ENCODE measurements around the gene VCPKMT.
"Not testable (repeated sequence)": the region's sequence is repeated elsewhere in the genome, so short reads cannot be mapped to it uniquely, and the experiment has no call there.

VCPKMT gene

DNA sequence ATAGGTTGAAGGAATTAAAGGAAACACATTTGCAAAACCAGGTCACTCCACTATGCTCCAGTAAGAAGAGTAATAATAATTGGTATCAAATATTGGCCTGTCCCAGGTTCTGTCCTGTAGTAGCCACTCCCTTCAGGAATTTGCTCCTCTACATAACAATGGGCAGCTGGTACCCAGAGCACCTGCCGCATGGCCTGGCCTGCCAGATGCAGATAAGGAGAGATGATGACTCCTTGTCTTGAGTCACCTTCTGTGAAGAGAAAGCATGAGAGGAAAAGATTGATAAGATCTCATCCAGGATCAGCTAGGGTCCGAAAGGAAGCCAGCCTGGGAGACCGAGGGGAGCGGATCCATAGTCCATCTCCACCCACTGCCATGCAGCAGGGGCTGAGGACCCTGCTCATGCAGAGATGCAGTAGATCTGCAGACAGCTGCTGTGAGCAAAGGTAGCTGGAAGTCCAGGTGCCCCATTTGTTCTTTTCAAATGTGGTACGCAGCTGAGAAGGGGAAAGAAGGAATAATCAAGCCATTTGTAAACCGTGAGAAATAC lies 24.3 kb downstream of the VCPKMT start:
- no peak for DNase-seq (ENCODE audit: low read depth)

DNA sequence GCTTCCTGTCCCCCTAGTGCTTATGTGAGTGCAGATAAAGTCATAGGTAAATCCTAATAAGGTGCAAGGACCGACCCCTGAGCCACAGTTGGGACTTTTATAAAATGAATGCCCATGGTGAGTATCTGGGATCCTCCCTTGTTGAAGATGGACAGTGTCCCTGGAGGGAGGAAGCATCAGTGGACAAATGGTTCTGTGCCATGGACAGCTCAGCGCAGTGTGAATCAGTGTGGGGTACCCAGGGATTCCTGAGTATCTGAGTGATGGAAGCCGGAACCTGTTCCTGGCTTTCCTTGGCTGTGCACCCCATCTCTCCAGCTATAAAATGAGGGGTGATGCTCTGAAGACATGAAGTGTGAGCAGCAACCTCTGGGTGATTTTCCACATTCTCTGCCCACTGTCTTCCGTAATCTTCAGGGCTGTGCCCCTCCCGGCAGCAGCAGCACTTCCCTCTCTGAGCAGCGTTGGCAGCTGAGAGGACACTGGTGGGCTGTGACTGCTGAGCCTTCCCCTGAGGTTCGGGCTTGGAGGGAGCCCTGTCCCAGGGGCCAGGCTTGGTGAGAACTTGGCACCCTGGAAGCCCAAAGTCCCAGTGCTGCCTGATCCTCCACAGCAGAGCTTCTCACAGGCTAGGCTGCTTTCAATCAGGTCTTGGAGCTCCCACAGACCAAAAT lies 25.0 kb downstream of the VCPKMT start:
- DNase-seq (ENCODE audit: low read depth): no peak

- DNase-seq (ENCODE audit: low read depth): no peak
These were observed 27.2 kb downstream of the VCPKMT start for GRCh38 chr14:50089208-50089607.

GRCh38 chr14:50088731-50089130 lies 27.6 kb downstream of the VCPKMT start:
- peak; percentile 23 for DNase-seq (ENCODE audit: low read depth)

DNA sequence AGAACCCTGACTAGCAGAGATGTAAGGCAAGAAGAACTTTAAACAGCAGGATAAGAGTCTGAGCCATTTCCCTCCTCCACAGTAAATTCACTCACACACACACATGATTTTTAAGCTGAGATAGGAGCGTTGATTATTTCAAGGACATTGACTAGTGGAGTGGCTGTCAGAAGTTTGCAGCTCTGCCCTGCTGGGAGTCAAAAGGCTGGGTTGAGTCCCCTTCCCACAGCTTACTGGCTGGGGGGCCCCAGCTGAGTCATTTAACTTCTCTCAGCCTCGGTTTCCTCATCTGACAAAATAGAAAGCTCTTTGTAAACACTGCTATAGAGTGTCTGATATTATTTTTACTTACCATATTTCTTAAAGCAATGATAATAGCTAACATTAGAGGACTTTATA lies 28.3 kb downstream of the VCPKMT start:
- DNase-seq (ENCODE audit: low read depth): peak; percentile 33

DNA sequence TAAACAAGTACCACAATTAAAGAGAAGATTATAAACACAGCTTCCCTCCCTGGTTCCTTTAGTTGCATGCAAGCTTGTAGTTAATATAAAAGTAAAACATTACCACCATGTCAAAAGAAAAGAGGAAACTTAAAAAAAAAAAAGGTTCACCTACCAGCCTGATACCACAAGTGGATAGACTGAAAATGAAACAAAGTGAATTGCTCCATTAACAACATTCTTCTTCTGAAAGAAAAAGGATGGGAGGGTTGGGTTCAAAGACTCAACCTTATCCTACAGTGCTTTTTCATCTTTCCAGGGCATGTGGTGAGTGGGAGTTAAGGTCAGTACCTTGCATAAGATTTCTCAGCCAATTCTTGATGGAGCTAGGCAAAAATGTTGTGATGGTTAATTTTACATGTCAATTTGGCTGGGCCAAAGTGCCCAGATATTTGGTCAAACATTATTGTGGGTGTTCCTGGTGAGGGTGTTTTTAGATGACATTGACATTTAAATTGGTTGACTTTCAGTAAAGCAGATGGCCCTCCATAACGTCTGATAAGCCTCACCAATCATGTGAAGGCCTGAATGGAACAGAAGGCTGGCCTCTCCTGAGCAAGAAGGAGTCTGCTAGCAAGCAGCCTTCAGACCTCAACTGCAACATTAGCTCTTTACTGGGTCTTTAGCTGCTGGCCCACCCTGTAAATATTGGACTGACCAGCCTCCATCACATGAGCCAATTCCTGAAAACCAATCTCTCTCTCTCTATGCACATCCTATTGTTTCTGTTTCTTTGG lies 28.8 kb downstream of the VCPKMT start:
- peak; percentile 66 for DNase-seq (ENCODE audit: low read depth)

GRCh38 chr14:50086321-50086711 lies 30.1 kb downstream of the VCPKMT start:
- no peak for DNase-seq (ENCODE audit: low read depth)

DNA sequence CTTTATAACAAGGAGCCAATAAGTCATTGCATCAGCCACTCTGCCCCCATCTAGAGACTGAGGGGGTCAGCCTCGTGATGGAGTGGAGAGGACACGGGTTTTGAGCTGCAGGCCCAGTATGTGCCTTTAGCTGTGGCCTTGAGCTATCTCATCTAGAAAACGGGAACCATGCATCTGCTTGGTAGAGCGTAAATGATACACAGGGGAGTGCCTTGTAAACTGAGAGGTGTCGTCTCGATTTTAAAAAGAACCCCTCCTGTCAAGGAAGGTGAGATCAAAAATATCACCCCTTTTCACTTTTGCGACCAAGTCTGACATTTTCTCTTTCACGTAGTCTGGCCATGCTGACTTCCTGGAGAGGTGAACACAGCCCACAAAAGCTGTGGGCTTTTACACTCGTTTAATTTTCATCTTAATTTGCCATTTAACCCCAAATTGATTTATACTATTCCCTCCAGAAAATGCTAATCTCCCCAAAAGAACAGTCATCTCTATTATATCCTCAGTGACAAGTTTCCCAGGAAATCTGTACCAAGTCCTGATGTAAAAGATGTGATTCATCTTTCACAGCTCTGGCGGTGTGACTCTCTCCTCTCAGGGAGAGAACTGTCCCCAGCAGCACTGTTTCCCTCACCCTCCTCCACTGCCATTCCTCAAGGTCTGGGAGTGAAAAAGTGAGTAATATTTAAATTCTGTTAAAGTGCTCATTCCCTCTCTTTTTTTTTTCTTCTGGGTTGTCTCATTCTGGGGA lies 30.6 kb downstream of the VCPKMT start:
- peak; percentile 26 for DNase-seq (ENCODE audit: low read depth)

- no peak for DNase-seq (ENCODE audit: low read depth)
These were observed 31.7 kb downstream of the VCPKMT start for GRCh38 chr14:50084666-50085065.

- DNase-seq (ENCODE audit: low read depth): peak; percentile 11
These were observed 32.7 kb downstream of the VCPKMT start for GRCh38 chr14:50083467-50084337.

- DNase-seq (ENCODE audit: low read depth): peak; percentile 24
These were observed 33.4 kb downstream of the VCPKMT start for GRCh38 chr14:50082784-50083466.

DNA sequence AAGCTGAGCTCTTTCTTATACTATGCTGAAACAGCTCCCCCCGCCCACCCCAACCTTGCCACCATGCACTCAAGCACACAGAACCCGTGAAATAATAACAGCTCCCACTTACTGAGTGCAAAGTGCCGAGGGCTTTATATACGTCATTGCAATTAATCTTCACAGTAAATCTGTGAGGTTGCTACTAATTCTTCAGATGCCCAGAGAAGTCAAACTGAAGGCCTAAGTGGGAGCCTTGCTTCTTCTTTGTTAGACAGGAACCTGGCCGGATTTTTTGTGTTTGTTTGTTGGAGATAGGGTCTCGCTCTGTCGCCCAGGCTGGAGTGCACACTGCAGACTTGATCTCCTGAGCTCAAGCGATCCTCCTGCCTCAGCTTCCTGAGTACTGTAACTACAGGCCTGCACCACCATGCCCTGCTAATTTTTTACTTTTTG lies 34.0 kb downstream of the VCPKMT start:
- DNase-seq (ENCODE audit: low read depth): no peak

DNA sequence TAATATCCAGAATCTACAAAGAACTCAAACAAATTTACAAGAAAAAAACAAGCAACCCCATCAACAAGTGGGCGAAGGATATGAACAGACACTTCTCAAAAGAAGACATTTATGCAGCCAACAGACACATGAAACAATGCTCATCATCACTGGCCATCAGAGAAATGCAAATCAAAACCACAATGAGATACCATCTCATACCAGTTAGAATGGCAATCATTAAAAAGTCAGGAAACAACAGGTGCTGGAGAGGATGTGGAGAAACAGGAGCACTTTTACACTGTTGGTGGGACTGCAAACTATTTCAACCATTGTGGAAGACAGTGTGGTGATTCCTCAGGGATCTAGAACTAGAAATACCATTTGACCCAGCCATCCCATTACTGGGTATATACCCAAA lies 37.3 kb downstream of the VCPKMT start:
- not testable (repeated sequence) for DNase-seq (ENCODE audit: low read depth)

GRCh38 chr14:50073663-50074062 lies 42.7 kb downstream of the VCPKMT start:
- not testable (repeated sequence) for DNase-seq (ENCODE audit: low read depth)

- no peak for DNase-seq (ENCODE audit: low read depth)
These were observed 44.0 kb downstream of the VCPKMT start for GRCh38 chr14:50072395-50072794.

DNA sequence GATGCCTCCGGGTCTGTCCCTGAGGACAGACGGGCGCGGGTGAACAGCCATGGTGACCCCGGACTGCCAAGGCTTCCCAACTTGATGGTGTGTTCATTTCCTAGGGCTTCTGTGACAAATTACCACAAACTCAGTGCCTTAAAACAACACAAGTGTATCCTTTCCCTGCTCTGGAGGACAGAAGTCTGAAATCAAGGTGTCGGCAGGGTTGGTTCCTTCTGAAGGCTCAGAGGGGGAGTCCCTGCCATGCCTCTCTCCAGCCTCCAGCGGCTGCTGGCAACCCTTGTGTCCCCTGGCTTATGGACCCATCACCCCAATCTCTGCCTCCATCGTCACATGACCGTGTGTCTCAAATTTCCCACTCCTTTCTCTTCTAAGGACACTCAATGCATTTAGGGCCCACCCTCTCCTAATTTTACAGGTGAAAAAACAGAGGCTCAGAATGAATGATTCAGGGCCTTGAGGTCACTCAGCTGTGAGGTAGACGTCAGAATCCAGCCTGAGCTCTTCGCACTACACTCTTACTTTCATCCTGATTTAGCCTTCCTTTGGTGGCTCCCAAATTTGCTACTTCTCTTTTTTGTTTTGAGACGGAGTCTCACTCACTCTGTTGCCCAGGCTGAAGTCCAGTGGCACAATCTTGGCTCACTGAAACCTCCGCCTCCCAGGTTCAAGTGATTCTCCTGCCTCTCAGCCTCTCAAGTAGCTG lies 45.4 kb downstream of the VCPKMT start:
- no peak for DNase-seq (ENCODE audit: low read depth)

DNA sequence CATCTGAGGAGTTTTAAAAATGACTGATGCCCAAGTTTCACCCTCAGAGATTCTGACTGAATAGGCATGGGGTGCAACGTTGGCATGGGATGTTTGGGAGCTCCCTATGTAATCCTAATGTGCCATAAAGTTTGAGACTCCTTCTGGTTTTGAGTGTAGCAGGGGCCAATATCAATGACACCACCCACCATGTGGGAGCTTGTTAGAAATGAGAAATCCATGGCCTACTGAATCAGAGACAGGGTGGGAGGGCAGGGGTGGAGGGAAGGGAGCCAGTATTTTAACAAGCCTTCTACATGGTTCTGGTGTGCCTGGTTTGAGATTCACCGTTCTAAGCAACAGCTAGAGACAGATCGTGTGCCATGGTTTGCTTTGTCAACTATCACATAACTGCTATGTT lies 46.1 kb downstream of the VCPKMT start:
- no peak for DNase-seq (ENCODE audit: low read depth)

GRCh38 chr14:50069325-50069724 lies 47.0 kb downstream of the VCPKMT start:
- DNase-seq (ENCODE audit: low read depth): no peak

DNA sequence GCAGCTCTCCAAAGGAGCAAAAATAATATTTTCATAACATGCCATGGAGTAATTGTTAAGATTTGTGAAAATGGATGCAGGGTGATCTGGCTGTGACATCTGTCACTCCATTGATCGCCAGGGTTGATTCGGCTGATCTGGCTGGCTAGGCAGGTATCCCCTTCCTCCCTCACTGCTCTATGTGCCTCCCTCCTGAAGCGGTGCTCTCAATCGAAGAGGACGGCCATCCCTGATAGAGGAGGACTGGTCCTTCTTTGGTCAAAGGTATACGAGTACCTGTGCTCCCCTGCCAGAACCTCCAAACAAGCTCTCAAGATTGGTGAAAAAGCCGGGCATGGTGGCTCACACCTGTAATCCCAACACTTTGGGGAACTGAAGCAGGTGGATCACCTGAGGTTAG lies 47.9 kb downstream of the VCPKMT start:
- DNase-seq (ENCODE audit: low read depth): no peak
